ENCODE measurements around the gene MITD1. TPM values are rescaled to one million over a fixed set of nuclear protein-coding genes. Genes with fewer than 3 reads are reported as not detected.
A peak's percentile ranks its signal among the peaks of the same experiment; 100 is the strongest.

The MITD1 gene
- total and polyA plus RNA-seq, 2 of the 13 experiments (the other 11 are each of a cell fraction or from before 2014, with no cell fraction given): 17.8 to 43.7 TPM

DNA sequence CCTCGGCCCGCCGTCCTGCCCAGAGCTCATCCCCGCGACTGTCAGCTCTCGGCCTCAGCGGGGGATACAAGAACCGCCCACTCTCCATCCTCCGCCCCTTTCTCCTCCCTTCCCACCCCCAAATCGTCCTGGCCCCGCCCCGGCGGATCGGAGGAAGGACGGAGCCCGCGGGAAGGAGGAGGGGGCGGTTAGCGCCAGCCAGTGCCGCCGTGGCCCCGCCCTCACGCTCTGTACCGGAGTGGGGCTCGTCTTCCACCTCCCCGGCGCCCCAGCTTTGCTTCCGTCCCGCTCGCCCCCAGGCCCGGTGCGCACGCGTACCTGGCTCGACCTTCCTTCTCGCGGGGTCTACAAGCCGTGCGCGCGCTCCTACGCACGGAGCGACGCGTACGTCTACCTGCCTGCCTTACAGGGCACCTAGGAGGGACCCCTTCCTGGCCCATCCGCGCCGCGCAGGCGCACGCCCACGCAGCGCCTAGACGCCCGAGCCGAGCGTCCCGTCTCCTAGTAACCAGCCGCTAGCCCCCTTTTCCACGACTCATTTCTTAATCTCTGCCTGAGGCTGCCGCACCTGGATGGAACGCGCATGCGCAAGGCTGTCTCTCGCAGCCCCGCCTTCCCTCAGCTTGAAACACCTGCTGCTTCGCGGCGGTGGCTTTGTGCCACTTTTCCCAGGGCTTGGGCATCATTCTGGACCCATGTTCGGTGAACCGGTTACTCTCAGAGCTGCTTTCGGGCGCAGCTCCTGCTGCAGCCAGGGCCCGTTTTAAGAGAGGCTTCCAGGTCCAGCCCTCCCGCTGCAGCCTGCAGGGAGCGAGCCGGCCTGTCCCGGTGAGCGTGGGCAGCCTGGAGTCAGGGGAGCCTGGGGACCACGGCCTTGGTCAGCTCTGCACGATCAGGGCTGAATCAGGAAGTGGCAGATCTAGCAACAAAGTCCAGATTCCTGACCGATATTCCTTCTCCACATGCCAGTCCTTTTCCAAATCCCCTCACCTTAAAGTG, 39.4 kb downstream of the MITD1 start, which contains the start of gene C2orf15 (continued):
- TF ChIP-seq ZNF337 (CRISPR knock-in tag; IDR thresholded peaks at IDR 0.05; ENCODE audit: borderline replicate concordance, low read depth): peak; percentile 83; the same call in 1 of the 2 replicates
- TF ChIP-seq E2F1 (CRISPR knock-in tag; IDR thresholded peaks at IDR 0.05): peak; percentile 88
- no peak for TF ChIP-seq TBX3 (IDR thresholded peaks at IDR 0.05; ENCODE audit: borderline replicate concordance)
- 0 out of 2 replicates have a peak, but pooled peaks have one; percentile 64 for TF ChIP-seq GTF3A (CRISPR knock-in tag; conservative IDR thresholded peaks at IDR 0.05)
- no peak for TF ChIP-seq PRPF4 (IDR thresholded peaks at IDR 0.05; ENCODE audit: low read depth, low read length, poor library complexity, severe bottlenecking)
- peak; percentile 88 for TF ChIP-seq ZNF772 (CRISPR knock-in tag; IDR thresholded peaks at IDR 0.05)
- TF ChIP-seq ZNF749 (CRISPR knock-in tag; IDR thresholded peaks at IDR 0.05; ENCODE audit: borderline replicate concordance): 0 out of 2 replicates have a peak, but pooled peaks have one; percentile 53
- TF ChIP-seq EZH2 (conservative IDR thresholded peaks at IDR 0.05; ENCODE audit: low read depth, low read length): no peak
- peak; percentile 28; the same call in 1 of the 2 replicates for TF ChIP-seq SOX5 (CRISPR knock-in tag; IDR thresholded peaks at IDR 0.05; ENCODE audit: borderline replicate concordance)
- 0 out of 2 replicates have a peak, but pooled peaks have one; percentile 29 for TF ChIP-seq XBP1 (CRISPR knock-in tag; IDR thresholded peaks at IDR 0.05)
- peak; percentile 15; the same call in 1 of the 2 replicates for TF ChIP-seq ZNF567 (CRISPR knock-in tag; IDR thresholded peaks at IDR 0.05; ENCODE audit: borderline replicate concordance)

Data from HepG2 (cell line).